Vagina (tissue), 2 donors: ENCODE measurements around the gene TBXAS1. TPM values are rescaled to one million over a fixed set of nuclear protein-coding genes. Genes with fewer than 3 reads are reported as not detected.

Experiments used
- DNase-seq, 2 donors: peaks; one replicate each; pipeline ENCODE4 v3.0.0-alpha.2; 2017; ENCODE audit errors: extremely low spot score in 2 of 2
- H3K27ac ChIP-seq: fragments of 200-600 bp; sonication (generic); one replicate; pipeline ENCODE4 v1.5.1; 2019
- H3K27me3 ChIP-seq: fragments of 200-600 bp; sonication (generic); one replicate; pipeline ENCODE4 v1.5.1; 2019
- H3K36me3 ChIP-seq, 2 donors: fragments of 200-600 bp; sonication (generic); one replicate each; pipeline ENCODE4 v1.5.1; 2017 to 2019
- H3K4me1 ChIP-seq: fragments of 200-600 bp; sonication (generic); one replicate; pipeline ENCODE4 v1.5.1; 2019
- H3K4me3 ChIP-seq, 2 donors: fragments of 200-600 bp; sonication (generic); 1 replicate in 1 of 2; 2 replicates in 1 of 2; pipeline ENCODE4 v1.5.1; 2016 to 2019
- H3K9me3 ChIP-seq: fragments of 200-600 bp; sonication (generic); one replicate; pipeline ENCODE4 v1.5.1; 2019
- POLR2A ChIP-seq, 2 donors: fragments of 450-650 bp; IDR thresholded peaks; one replicate each; pipeline ENCODE4 v1.6.1; 2017; ENCODE audit warnings: antibody characterized with exemption in 2 of 2, mild to moderate bottlenecking in 2 of 2, moderate library complexity in 2 of 2
- POLR2AphosphoS5 ChIP-seq, 2 donors: sonication (generic); formaldehyde crosslinking; IDR thresholded peaks; one replicate each; pipeline ENCODE4 v1.9.0; 2017; ENCODE audit warnings: antibody characterized with exemption in 2 of 2, mild to moderate bottlenecking in 2 of 2, low read depth in 1 of 2; ENCODE audit not compliant: insufficient read depth in 1 of 2
- intact Hi-C: fragments of 100-400 bp; cut with DNase I; formaldehyde crosslinking; loops from one replicate; pipeline ENCODE4 v1.15.1; 2023
- total RNA-seq: library from RNA; depleted of rRNA; stranded (reverse); fragments of >200 nt; gene quantifications from one replicate; pipeline ENCODE4 v1.2.3, GENCODE V29; 2016
- TF ChIP-seq, protein P1 (sequence below), 3 experiments: fragments of 450-650 bp in 2 of 3; fragments of 200-600 bp in 1 of 3; sonication (generic) in 1 of 3; IDR thresholded peaks; one replicate each; pipeline ENCODE4 v1.5.1; 2017 to 2019; ENCODE audit warnings: antibody characterized with exemption in 3 of 3, mild to moderate bottlenecking in 2 of 3, moderate library complexity in 2 of 3

TBXAS1 gene
- total RNA-seq, 1 donor from 2014 or later, result 18.4 TPM

DNA sequence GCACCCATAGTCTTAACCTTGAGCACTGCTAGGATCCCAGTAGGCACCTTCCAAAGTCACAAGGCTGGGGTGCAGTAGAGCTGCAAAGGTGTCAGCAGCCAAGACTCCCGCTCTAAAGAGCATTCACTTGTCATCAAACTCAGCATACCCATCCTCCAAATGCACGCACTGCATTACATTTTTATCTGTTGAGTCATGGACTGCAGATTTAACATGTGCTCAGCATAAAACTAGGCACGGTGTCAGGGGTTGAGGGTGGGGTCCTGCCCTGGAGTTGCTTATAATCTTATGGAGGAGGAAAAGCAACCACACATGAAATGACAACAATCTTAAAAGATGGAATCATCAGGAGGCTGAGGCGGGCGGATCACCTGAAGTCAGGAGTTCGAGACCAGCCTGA is 131.1 kb downstream of the TBXAS1 start:
- TF ChIP-seq, protein P1, sequence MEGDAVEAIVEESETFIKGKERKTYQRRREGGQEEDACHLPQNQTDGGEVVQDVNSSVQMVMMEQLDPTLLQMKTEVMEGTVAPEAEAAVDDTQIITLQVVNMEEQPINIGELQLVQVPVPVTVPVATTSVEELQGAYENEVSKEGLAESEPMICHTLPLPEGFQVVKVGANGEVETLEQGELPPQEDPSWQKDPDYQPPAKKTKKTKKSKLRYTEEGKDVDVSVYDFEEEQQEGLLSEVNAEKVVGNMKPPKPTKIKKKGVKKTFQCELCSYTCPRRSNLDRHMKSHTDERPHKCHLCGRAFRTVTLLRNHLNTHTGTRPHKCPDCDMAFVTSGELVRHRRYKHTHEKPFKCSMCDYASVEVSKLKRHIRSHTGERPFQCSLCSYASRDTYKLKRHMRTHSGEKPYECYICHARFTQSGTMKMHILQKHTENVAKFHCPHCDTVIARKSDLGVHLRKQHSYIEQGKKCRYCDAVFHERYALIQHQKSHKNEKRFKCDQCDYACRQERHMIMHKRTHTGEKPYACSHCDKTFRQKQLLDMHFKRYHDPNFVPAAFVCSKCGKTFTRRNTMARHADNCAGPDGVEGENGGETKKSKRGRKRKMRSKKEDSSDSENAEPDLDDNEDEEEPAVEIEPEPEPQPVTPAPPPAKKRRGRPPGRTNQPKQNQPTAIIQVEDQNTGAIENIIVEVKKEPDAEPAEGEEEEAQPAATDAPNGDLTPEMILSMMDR (IDR thresholded peaks at IDR 0.05), result no peak
- TF ChIP-seq POLR2AphosphoS5 (IDR thresholded peaks at IDR 0.05; ENCODE audit: insufficient read depth in 1 of 2, low read depth in 1 of 2) (no peak), POLR2A (IDR thresholded peaks at IDR 0.05) (no peak)
- H3K27me3 ChIP-seq, result no peaks in the 10 kb centered on the region
- H3K27ac ChIP-seq, result no peak overlapping the region
- no peaks in the 10 kb centered on the region for H3K36me3 ChIP-seq
- no peaks in the 10 kb centered on the region for H3K9me3 ChIP-seq
- DNase-seq, result no peak
- intact Hi-C loops, result no loop called here
- H3K4me1 ChIP-seq, result no peaks in the 10 kb centered on the region
- H3K4me3 ChIP-seq, result no peak overlapping the region

DNA sequence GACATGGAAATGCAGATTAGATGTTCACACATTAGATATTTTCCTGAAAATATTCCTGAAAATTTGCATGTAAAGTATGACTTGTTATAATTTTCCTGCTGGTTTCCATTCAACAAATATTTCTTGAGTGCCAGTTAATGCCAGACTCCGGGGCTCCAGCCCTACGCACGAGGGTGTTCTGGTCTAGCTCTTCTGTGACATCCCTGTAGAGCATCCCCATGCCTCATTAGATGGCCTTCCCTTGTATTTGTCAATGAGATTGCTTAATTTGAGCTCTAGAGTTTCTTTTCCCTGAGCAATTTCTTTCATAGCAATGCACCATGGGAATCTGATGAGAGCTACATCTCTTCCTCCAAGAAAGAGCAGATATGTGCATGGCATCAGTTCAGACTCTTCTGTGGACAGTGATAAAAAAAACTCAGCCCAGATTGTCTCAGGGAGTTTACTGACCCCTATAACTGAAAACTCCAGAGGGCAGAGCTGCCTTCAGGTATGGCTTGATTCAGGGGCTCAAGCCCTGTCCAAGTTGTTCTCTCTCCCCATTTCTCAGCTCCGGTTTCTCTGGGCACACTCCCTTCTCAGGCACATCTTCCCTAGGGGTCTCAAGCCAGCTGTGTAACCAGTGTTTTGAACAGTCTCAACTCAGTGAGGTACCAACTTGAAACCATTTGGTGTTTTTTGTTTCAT is 137.0 kb downstream of the TBXAS1 start:
- Histone ChIP-seq H3K4me3 (no peak overlapping the region), H3K27me3 (no peaks in the 10 kb centered on the region), H3K4me1 (no peaks in the 10 kb centered on the region), H3K9me3 (no peaks in the 10 kb centered on the region), H3K36me3 (no peaks in the 10 kb centered on the region), H3K27ac (no peak overlapping the region)
- intact Hi-C loops, result no loop called here
- TF ChIP-seq POLR2A (IDR thresholded peaks at IDR 0.05) (no peak), POLR2AphosphoS5 (IDR thresholded peaks at IDR 0.05; ENCODE audit: insufficient read depth in 1 of 2, low read depth in 1 of 2) (no peak)
- TF ChIP-seq, protein P1 (IDR thresholded peaks at IDR 0.05), result no peak
- DNase-seq, result no peak

DNA sequence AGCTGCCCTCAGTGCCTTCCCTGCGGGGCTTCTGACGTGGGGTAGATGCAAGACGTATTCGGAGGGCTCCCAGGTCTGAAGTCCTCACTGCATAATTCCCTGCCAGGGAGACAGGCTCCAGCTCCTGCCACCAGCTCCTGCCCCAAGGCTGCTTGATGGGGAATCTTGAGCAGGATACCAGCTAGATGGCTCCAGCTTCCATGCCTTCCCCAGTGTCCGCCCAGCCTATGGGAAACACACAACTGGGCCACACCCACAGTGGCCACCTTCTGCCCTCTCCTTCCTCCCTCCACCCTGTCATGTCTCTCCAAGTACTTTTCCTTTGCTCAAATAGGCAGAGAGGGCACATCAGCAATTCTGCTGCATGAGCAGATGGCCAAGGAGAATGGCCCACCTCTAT is 137.9 kb downstream of the TBXAS1 start:
- Histone ChIP-seq H3K27me3 (no peaks in the 10 kb centered on the region), H3K4me3 (no peak overlapping the region), H3K36me3 (no peaks in the 10 kb centered on the region), H3K9me3 (no peaks in the 10 kb centered on the region), H3K27ac (no peak overlapping the region), H3K4me1 (no peaks in the 10 kb centered on the region)
- DNase-seq, result no peak
- intact Hi-C loops, result no loop called here
- no peak for TF ChIP-seq POLR2AphosphoS5 (IDR thresholded peaks at IDR 0.05; ENCODE audit: insufficient read depth in 1 of 2, low read depth in 1 of 2)
- TF ChIP-seq, protein P1 (IDR thresholded peaks at IDR 0.05), result no peak
- no peak for TF ChIP-seq POLR2A (IDR thresholded peaks at IDR 0.05)

DNA sequence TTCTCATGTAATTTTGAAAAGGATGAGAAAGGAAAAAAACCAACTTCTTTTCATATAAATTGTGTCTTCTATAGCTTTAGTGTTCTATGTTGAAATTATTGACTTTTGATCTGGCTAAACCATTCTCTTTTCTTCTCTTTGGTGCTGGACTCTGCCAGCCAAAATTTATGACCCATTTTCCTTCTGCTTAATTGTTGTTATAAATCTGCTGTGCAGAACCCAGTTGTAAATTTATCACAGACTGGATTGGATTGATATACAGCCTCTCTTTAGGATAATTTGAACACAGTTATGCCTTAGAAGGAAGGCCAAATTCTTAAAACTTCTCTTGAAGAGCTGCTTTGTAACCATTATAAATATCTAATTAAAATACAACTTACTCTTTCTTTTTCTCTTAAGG is 139.9 kb downstream of the TBXAS1 start:
- no peak overlapping the region for H3K27ac ChIP-seq
- H3K9me3 ChIP-seq, result no peaks in the 10 kb centered on the region
- DNase-seq, result no peak
- no peaks in the 10 kb centered on the region for H3K27me3 ChIP-seq
- TF ChIP-seq POLR2A (IDR thresholded peaks at IDR 0.05), result no peak
- H3K4me1 ChIP-seq, result no peaks in the 10 kb centered on the region
- H3K4me3 ChIP-seq, result no peak overlapping the region
- intact Hi-C loops, result no loop called here
- H3K36me3 ChIP-seq, result no peaks in the 10 kb centered on the region

DNA sequence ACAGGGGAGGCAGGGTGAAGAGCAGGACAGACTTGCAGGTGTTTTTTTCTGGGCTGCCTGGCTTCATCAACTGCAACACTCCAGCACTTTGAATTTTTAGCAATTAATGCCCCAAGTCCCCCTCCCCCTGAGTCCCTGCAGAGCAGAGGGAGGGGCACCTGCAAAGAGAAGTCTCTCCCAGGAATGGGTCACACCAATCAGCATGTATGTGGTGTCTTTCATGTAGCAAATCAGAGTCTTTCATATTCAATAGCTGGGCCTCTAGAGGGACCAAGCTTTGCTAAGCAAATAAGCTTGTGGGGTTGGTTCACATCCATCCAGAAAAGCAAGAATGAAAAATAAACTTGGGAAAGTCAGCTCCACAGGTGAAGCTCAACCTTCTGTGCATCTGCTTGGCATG is 143.0 kb downstream of the TBXAS1 start:
- Histone ChIP-seq H3K27me3 (no peaks in the 10 kb centered on the region), H3K36me3 (no peaks in the 10 kb centered on the region), H3K27ac (no peak overlapping the region), H3K4me3 (no peak overlapping the region), H3K9me3 (no peaks in the 10 kb centered on the region), H3K4me1 (no peaks in the 10 kb centered on the region)
- intact Hi-C loops, result no loop called here
- no peak for DNase-seq
- TF ChIP-seq POLR2A (IDR thresholded peaks at IDR 0.05), result no peak

DNA sequence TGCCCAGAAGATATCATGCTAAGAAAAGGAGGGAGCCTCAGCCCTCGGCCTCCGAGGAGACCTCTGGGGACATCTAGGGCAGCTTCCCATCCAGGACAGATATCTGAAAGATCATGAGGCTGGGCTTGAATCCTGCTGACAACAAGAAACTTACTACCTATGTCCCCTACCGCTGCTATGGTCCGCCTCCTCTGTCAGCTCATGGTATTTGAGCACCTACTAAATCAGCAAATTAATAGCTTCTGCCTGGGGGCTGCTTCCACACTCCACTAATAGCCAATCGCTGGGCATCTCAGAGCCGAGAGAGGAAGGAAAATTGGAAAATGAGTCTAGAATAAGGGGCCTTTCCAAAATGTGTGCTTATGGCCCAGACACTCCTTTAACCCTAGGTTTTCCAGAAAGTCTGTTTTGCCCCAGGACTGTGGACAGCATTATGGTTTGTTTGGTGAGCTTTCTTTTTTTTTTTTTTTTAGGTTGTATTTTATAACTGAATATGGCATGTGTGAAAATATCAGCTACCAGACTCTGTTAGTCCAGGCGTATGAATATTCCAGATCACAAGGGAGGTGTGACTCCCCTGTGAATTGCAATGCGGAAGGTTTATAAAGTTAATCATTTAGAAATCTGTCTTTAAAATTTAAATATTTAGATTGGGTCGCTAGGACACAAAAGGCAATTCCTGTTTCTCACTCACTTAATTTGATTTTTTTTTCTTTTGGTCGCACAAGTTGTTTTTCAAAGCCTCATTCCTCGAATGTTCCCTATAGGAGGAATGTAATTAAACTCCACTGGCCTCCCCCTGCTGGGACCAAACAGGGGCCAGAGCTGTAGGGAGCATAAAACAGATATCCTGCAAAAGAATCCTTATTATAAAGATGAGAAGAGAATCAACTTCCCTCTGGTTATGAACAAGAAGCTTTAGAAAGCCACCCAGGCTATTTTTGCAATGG is 144.3 kb downstream of the TBXAS1 start:
- no peak for DNase-seq
- no peak for TF ChIP-seq POLR2A (IDR thresholded peaks at IDR 0.05)
- TF ChIP-seq POLR2AphosphoS5 (IDR thresholded peaks at IDR 0.05; ENCODE audit: insufficient read depth in 1 of 2, low read depth in 1 of 2), result no peak
- TF ChIP-seq, protein P1 (IDR thresholded peaks at IDR 0.05), result no peak
- intact Hi-C loops, result no loop called here
- H3K27ac ChIP-seq, result no peak overlapping the region
- H3K36me3 ChIP-seq, result no peaks in the 10 kb centered on the region
- H3K9me3 ChIP-seq, result no peaks in the 10 kb centered on the region
- H3K4me3 ChIP-seq, result no peak overlapping the region
- no peaks in the 10 kb centered on the region for H3K27me3 ChIP-seq
- no peaks in the 10 kb centered on the region for H3K4me1 ChIP-seq
